Measurements from ENCODE around the gene CELF3.
"Not testable (repeated sequence)": the region's sequence is repeated elsewhere in the genome, so short reads cannot be mapped to it uniquely, and the experiment has no call there.

Gene CELF3

DNA sequence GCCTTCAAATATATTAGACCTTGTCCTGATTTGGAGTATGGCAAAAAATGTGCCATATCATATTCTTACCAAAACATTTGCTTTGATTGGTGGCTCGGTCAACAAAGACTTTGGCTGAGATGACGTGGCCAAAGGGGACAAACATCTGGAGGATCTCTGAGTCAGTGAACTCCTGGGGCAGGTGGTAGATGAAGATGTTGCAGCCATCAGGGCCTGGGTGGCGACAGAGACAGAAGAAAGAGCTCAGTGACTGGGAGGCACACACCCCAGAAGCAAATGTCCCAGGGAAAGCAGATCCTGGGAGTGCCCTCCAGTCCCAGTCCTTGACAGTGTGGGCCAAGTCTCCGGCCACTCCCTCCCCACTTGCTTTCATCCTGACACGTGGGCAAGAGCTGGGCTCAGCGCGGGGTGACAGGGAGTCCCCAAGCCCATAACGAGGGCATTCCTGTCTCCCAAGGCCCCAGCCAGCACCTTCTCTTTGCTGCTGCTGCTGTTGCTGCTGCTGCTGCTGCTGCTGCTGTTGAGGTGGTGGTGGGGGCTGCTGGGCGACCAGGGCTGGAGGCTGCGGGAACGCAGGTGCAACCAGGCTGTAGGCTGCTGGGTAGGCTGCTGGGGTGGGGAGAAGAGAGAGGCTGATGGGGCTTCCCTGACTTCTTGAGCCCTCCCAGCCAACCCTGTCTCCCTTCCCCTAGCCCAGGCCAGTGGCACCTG lies 10.7 kb downstream of the CELF3 start:
- H3K4me3 ChIP-seq (ENCODE audit: low read length), result no peak overlapping the region

GRCh38 chr1:151705146-151705545 lies 11.5 kb downstream of the CELF3 start:
- no peak overlapping the region for H3K9ac ChIP-seq (ENCODE audit: low read length)
- H3K27me3 ChIP-seq (ENCODE audit: control insufficient read depth, insufficient read depth, low read length), result no peaks in the 10 kb centered on the region
- peaks cover 6% of the 10 kb centered on the region for H3K36me3 ChIP-seq (ENCODE audit: control insufficient read depth, insufficient read depth, low read length)
- no peak overlapping the region for H3K27ac ChIP-seq (ENCODE audit: low read depth, low read length)
- H3K4me1 ChIP-seq (ENCODE audit: control insufficient read depth, insufficient read depth, low read length), result no peaks in the 10 kb centered on the region
- H3K4me3 ChIP-seq (ENCODE audit: low read length), result no peak overlapping the region

More for the DNA sequence above, 10.7 kb downstream of the CELF3 start:
- Histone ChIP-seq H3K27ac (ENCODE audit: low read depth, low read length) (no peak overlapping the region), H3K27me3 (ENCODE audit: control insufficient read depth, insufficient read depth, low read length) (no peaks in the 10 kb centered on the region), H3K36me3 (ENCODE audit: control insufficient read depth, insufficient read depth, low read length) (peaks cover 4% of the 10 kb centered on the region), H3K9ac (ENCODE audit: low read length) (no peak overlapping the region), H3K4me1 (ENCODE audit: control insufficient read depth, insufficient read depth, low read length) (no peaks in the 10 kb centered on the region)

DNA sequence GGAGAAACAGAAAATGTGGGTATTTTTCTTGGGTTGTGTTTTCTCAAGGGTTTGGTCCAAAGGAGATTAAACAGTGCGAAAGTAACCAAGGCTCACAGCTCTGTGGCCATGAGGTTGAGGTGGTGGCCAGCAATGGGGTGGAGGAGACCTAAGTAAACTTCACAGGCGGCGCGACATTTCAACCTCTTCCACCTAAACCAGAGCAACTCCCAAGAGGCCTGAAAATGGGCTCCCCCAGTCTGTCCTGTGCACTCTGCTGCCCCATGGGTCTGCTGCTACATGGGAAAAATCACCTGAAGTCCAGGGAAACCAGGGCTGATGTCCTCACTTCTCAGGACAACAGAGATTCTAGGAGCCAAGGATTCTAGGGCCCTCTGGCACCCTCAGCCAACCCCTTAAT lies 12.4 kb downstream of the CELF3 start:
- H3K4me1 ChIP-seq (ENCODE audit: control insufficient read depth, insufficient read depth, low read length), result no peaks in the 10 kb centered on the region
- H3K36me3 ChIP-seq (ENCODE audit: control insufficient read depth, insufficient read depth, low read length), result peaks cover 12% of the 10 kb centered on the region
- H3K27ac ChIP-seq (ENCODE audit: low read depth, low read length), result no peak overlapping the region
- no peak overlapping the region for H3K9ac ChIP-seq (ENCODE audit: low read length)
- no peaks in the 10 kb centered on the region for H3K27me3 ChIP-seq (ENCODE audit: control insufficient read depth, insufficient read depth, low read length)
- no peak overlapping the region for H3K4me3 ChIP-seq (ENCODE audit: low read length)

- Histone ChIP-seq H3K36me3 (ENCODE audit: control insufficient read depth, insufficient read depth, low read length) (peaks cover 14% of the 10 kb centered on the region), H3K27me3 (ENCODE audit: control insufficient read depth, insufficient read depth, low read length) (no peaks in the 10 kb centered on the region), H3K27ac (ENCODE audit: low read depth, low read length) (no peak overlapping the region), H3K9ac (ENCODE audit: low read length) (no peak overlapping the region), H3K4me3 (ENCODE audit: low read length) (no peak overlapping the region), H3K4me1 (ENCODE audit: control insufficient read depth, insufficient read depth, low read length) (no peaks in the 10 kb centered on the region)
Observed at GRCh38 chr1:151703813-151704212, 12.8 kb downstream of the CELF3 start.

DNA sequence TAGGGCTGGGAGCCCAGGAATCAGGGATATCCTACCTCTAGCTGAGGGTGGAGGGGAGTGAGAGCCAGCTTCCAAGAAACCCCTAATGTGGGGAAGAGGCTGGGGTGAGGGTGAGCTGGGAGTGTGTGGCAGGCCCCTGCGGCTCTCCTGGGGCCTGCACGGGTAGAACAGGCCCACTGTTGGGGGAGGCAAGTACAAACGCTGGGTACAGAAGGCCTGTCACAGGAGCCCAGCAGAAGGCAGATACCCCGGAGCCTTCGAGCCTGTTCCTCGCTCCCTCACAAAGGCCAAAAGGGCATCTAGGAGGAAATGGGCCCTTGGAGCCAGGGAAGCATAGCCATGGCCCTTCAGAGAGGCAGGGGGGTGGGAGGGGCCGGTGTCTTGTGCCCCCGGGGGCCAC lies 13.7 kb downstream of the CELF3 start:
- Histone ChIP-seq H3K9ac (ENCODE audit: low read length) (no peak overlapping the region), H3K36me3 (ENCODE audit: control insufficient read depth, insufficient read depth, low read length) (peaks cover 14% of the 10 kb centered on the region), H3K27ac (ENCODE audit: low read depth, low read length) (no peak overlapping the region), H3K27me3 (ENCODE audit: control insufficient read depth, insufficient read depth, low read length) (no peaks in the 10 kb centered on the region), H3K4me1 (ENCODE audit: control insufficient read depth, insufficient read depth, low read length) (no peaks in the 10 kb centered on the region), H3K4me3 (ENCODE audit: low read length) (no peak overlapping the region)

GRCh38 chr1:151701515-151701914 lies 15.1 kb downstream of the CELF3 start:
- Histone ChIP-seq H3K4me1 (ENCODE audit: control insufficient read depth, insufficient read depth, low read length) (no peaks in the 10 kb centered on the region), H3K36me3 (ENCODE audit: control insufficient read depth, insufficient read depth, low read length) (peaks cover 23% of the 10 kb centered on the region), H3K9ac (ENCODE audit: low read length) (no peak overlapping the region), H3K27ac (ENCODE audit: low read depth, low read length) (no peak overlapping the region), H3K27me3 (ENCODE audit: control insufficient read depth, insufficient read depth, low read length) (no peaks in the 10 kb centered on the region), H3K4me3 (ENCODE audit: low read length) (no peak overlapping the region)

DNA sequence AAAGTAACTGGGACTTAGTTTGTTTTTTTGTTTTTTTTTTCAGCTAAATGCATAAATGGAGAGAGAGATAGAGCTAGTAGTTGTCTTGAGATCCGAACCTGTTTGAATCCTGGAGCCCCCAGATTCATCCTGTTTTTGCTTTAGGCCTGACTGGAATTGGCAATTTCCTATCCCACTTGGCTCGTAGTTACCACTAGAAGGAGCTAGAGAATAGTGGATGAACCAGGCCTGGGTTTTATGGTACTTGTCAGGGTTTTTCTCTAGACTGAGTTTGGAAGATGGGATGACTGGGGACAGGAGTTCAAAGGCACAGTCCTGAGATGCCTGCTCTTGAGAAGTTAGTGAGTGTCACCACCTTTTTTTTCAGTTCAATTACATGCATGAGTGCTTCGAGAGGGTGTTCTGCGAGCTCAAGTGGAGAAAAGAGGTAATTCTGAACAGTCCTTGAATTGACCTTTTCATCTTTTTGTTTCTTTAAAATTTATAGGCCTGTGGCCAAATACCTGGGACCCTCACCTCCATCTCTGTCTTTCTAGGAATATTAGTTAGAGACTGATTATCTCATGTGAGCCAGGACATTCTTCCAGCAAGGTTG lies 23.4 kb downstream of the CELF3 start:
- H3K4me3 ChIP-seq (ENCODE audit: low read length), result no peak overlapping the region
- no peak overlapping the region for H3K9ac ChIP-seq (ENCODE audit: low read length)
- no peaks in the 10 kb centered on the region for H3K4me1 ChIP-seq (ENCODE audit: control insufficient read depth, insufficient read depth, low read length)
- H3K27me3 ChIP-seq (ENCODE audit: control insufficient read depth, insufficient read depth, low read length), result no peaks in the 10 kb centered on the region
- peaks cover 20% of the 10 kb centered on the region for H3K36me3 ChIP-seq (ENCODE audit: control insufficient read depth, insufficient read depth, low read length)
- no peak overlapping the region for H3K27ac ChIP-seq (ENCODE audit: low read depth, low read length)

DNA sequence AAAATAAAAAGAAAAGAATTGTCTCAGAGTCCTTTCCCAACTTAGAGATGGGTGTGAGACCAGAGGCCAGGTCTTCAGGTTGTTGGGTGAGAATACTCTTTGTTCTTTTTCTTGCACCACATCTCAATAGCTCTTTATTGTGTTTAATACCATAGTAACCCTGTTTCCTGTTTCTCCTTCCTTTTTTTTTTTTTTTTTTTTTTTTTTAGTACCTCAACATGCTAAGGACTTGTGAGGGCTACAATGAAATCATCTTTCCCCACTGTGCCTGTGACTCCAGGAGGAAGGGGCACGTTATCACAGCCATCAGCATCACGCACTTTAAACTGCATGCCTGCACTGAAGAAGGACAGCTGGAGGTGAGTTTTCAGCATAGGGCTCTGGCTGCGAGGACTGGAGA lies 24.4 kb downstream of the CELF3 start:
- no peak overlapping the region for H3K27ac ChIP-seq (ENCODE audit: low read depth, low read length)
- H3K27me3 ChIP-seq (ENCODE audit: control insufficient read depth, insufficient read depth, low read length), result no peaks in the 10 kb centered on the region
- no peak overlapping the region for H3K4me3 ChIP-seq (ENCODE audit: low read length)
- H3K4me1 ChIP-seq (ENCODE audit: control insufficient read depth, insufficient read depth, low read length), result no peaks in the 10 kb centered on the region
- peaks cover 16% of the 10 kb centered on the region for H3K36me3 ChIP-seq (ENCODE audit: control insufficient read depth, insufficient read depth, low read length)
- H3K9ac ChIP-seq (ENCODE audit: low read length), result no peak overlapping the region

- H3K9ac ChIP-seq (ENCODE audit: low read length), result no peak overlapping the region
Observed at GRCh38 chr1:151689494-151689893, 27.1 kb downstream of the CELF3 start.

DNA sequence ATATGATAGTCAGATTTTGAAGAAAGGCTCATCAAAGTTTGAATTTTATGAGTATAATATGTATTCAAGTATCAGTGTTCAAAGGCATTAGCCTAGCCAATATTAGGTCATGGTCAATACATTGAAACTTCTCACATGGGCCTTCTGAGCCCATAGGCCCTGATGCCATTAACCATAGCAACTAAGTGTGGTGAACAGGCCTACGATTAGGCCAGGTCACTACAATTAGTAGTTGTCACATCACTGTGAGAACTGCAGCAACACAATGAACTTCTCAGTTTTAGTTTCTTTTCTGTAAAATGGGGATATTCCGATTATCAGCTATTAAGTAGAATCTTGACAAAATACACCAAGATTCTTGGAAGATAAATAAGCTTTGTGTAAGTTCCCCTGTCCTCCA lies 30.0 kb downstream of the CELF3 start:
- Histone ChIP-seq H3K27ac (ENCODE audit: low read depth, low read length) (no peak overlapping the region), H3K4me3 (ENCODE audit: low read length) (no peak overlapping the region), H3K9ac (ENCODE audit: low read length) (no peak overlapping the region), H3K4me1 (ENCODE audit: control insufficient read depth, insufficient read depth, low read length) (no peaks in the 10 kb centered on the region), H3K27me3 (ENCODE audit: control insufficient read depth, insufficient read depth, low read length) (no peaks in the 10 kb centered on the region), H3K36me3 (ENCODE audit: control insufficient read depth, insufficient read depth, low read length) (no peaks in the 10 kb centered on the region)

More at GRCh38 chr1:151689494-151689893, 27.1 kb downstream of the CELF3 start:
- Histone ChIP-seq H3K4me3 (ENCODE audit: low read length) (no peak overlapping the region), H3K4me1 (ENCODE audit: control insufficient read depth, insufficient read depth, low read length) (no peaks in the 10 kb centered on the region), H3K27ac (ENCODE audit: low read depth, low read length) (no peak overlapping the region), H3K36me3 (ENCODE audit: control insufficient read depth, insufficient read depth, low read length) (peaks cover 7% of the 10 kb centered on the region), H3K27me3 (ENCODE audit: control insufficient read depth, insufficient read depth, low read length) (no peaks in the 10 kb centered on the region)

DNA sequence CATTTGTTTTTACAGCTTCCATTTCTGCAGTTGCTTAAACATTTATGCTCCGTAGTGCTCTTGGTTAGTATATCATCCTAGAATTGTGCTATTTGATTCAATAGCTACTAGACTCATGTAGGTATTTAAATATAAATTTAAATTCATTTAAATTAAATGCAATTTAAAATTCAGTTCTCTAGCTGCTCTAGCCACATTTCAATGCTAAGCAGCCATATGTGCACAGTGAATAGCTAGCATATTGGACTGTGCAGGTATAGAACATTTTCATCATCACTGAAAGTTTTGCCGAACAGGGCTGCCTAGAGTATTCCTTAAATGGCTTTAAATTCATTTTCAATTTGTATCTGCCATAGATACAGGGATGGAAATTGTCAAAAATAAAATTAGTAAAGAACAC lies 32.5 kb downstream of the CELF3 start:
- Histone ChIP-seq H3K4me3 (ENCODE audit: low read length) (no peak overlapping the region), H3K27ac (ENCODE audit: low read depth, low read length) (no peak overlapping the region), H3K9ac (ENCODE audit: low read length) (no peak overlapping the region), H3K4me1 (ENCODE audit: control insufficient read depth, insufficient read depth, low read length) (peaks cover 7% of the 10 kb centered on the region), H3K27me3 (ENCODE audit: control insufficient read depth, insufficient read depth, low read length) (no peaks in the 10 kb centered on the region), H3K36me3 (ENCODE audit: control insufficient read depth, insufficient read depth, low read length) (no peaks in the 10 kb centered on the region)

DNA sequence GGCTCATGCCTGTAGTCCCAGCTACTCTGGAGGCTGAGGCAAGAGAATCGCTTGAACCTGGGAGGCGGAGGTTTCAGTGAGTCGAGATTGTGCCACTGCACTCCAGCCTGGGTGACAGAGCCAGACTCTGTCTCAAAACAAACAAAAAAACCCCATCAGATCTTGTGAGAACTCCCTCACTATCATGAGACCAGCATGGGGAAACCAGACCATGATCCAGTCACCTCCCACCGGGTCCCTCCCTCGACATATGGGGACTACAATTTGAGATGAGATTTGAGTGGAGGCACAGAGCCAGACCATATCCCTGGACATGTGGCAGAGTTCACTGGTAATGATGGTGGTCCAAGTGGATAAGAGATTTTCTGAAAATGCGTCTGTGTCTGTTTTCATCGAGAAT lies 33.7 kb downstream of the CELF3 start:
- not testable (repeated sequence) for H3K4me1 ChIP-seq (ENCODE audit: control insufficient read depth, insufficient read depth, low read length); H3K9ac ChIP-seq (ENCODE audit: low read length); H3K27me3 ChIP-seq (ENCODE audit: control insufficient read depth, insufficient read depth, low read length); H3K4me3 ChIP-seq (ENCODE audit: low read length); H3K36me3 ChIP-seq (ENCODE audit: control insufficient read depth, insufficient read depth, low read length); H3K27ac ChIP-seq (ENCODE audit: low read depth, low read length)

DNA sequence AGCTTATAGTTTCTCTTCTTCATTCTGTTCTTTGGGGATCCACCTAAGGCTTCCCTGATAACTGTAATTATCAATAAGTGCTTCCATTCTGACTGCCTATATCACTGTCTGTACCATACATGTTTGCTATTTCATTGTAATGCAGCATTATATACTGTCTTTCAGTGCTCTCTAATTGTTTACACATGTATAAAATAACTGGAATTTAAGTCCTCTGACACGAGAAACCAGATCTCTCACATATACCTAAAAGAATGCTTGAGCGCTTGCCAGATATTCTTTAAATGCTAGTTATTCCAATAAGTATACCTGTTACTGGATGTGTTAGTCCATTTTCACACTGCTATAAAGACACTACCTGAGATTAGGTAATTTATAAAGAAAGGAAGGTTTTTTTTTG lies 34.7 kb downstream of the CELF3 start:
- no peak overlapping the region for H3K9ac ChIP-seq (ENCODE audit: low read length)
- H3K4me1 ChIP-seq (ENCODE audit: control insufficient read depth, insufficient read depth, low read length), result peaks cover 7% of the 10 kb centered on the region
- no peaks in the 10 kb centered on the region for H3K36me3 ChIP-seq (ENCODE audit: control insufficient read depth, insufficient read depth, low read length)
- no peak overlapping the region for H3K4me3 ChIP-seq (ENCODE audit: low read length)
- no peaks in the 10 kb centered on the region for H3K27me3 ChIP-seq (ENCODE audit: control insufficient read depth, insufficient read depth, low read length)
- H3K27ac ChIP-seq (ENCODE audit: low read depth, low read length), result no peak overlapping the region
